Keratinocyte (primary cell): Measurements from ENCODE around the gene ATF6B.

Experiments
- CTCF ChIP-seq, 3 experiments: IDR thresholded peaks in 1 of 3; conservative IDR thresholded peaks in 1 of 3; optimal IDR thresholded peaks in 1 of 3; 2 replicates in 2 of 3; 3 replicates in 1 of 3; pipeline versions ENCODE3 to v1.5.1; 2011; ENCODE audit warnings: low read length in 3 of 3, mild to moderate bottlenecking in 3 of 3, moderate library complexity in 2 of 3, control low read depth in 1 of 3, inconsistent platforms in 1 of 3; ENCODE audit not compliant: insufficient read depth in 2 of 3; ENCODE audit errors: extremely low read depth in 1 of 3
- EZH2 ChIP-seq: IDR thresholded peaks from one replicate; pipeline ENCODE4 v1.6.1; 2012; ENCODE audit warnings: inconsistent platforms, mild to moderate bottlenecking, low read length, moderate library complexity

- TF ChIP-seq CTCF (optimal IDR thresholded peaks at IDR 0.05 in 1 of 3, IDR thresholded peaks at IDR 0.05 in 1 of 3, conservative IDR thresholded peaks at IDR 0.05 in 1 of 3; ENCODE audit: extremely low read depth in 1 of 3, insufficient read depth in 2 of 3, low read length in 3 of 3) (no peak), EZH2 (no peak)
Measured at GRCh38 chr6:32109114-32109764, 18.8 kb downstream of the ATF6B start, which contains the start of gene TNXB.
